NCI-H2107 (cell line): ENCODE data around the gene DUSP2.

Experiments
- DNase-seq: peaks from one replicate; lab custom pipeline; 2025; lab: John Stamatoyannopoulos, UW

Gene DUSP2, protein sequence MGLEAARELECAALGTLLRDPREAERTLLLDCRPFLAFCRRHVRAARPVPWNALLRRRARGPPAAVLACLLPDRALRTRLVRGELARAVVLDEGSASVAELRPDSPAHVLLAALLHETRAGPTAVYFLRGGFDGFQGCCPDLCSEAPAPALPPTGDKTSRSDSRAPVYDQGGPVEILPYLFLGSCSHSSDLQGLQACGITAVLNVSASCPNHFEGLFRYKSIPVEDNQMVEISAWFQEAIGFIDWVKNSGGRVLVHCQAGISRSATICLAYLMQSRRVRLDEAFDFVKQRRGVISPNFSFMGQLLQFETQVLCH

DNA sequence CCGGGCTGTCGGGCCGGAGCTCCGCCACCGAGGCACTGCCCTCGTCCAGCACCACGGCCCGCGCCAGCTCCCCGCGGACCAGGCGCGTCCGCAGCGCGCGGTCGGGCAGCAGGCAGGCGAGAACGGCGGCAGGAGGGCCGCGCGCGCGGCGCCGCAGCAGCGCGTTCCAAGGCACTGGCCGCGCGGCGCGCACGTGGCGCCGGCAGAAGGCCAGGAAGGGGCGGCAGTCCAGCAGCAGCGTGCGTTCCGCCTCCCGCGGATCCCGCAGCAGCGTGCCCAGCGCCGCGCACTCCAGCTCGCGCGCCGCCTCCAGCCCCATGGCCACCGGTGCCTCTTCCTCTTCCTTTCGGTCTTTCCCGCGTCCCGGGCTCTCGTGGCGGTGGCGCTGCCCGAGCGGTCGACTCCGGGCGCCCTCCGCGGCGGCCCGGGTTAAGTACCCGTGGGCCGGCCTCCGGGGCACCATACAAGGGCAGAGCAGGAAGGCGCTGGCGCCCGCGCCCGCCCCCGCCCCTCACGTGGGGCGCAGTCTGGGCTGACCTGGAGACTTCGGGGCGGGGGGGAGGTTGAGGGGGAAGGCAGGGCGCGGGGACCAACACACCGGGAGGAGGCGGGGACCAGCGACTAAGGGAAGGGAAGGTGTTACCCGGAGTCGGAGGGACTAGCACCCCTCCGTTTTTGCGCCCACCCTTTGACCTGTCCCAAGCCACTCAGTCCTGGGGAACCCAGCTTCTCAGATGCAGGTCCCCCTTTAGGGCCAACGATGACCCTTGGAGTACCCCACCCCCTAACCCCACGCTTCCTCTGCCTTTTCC, at the start of gene DUSP2:
DUSP2 (minus strand) TSS at position 405 of the 812 bp plus-strand sequence; CDS start at position 319, 86 bp downstream.
- no peak for DNase-seq

DNA sequence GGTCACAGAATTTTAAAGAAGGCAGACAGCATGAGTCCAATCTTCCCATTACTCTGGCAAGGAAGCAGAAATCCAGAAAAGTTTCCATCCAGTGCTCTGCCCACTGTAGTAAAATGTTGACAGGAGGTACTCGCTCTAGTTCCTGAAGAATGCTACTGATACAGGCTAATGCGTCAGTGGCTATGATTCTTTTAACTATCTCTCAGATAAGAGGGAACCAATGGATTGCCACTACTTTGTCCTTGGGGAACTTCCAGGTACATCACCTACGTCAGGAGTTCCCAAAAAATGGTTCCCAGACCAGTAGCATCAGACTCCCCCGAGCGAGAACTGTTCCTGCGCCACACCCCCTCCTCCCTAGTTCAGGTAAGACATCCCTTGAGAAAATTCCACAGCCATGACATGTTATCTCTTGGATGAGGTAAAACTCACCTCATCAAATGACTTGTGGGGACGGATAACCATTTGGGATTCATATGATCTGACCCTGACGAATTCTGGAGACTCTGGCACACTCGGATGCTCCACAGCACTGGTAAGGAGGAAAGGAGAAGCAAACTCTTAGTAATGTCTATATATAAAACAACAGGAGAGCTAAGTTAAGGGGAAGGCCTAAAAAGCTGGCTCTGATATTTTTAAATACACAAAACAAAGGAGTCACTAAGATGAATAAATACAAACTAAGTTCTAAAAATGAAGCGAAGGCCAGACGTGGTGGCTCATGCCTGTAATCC, 46.9 kb upstream of the DUSP2 start:
- DNase-seq: no peak

GRCh38 chr2:96188821-96189526, 43.7 kb upstream of the DUSP2 start:
- DNase-seq: no peak

DNA sequence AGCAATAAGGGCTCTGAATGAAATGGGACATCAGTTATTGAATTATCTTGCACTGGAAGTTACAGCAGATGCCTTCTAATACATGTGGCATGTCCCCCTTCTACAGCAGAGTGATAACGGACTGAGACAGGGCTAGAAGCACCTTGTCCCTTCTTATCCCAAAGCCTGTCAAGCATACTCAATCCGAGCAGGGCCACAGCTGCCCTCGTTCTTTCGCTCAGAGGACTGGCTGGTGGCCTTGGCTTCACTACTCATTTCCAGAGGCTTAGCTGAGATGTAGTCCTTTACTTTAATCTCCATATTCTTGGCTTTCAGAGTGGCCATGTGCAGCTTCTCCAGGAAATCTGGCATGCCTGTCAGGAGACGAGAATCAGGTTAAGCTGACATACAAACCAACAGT, 41.3 kb upstream of the DUSP2 start:
- DNase-seq: no peak

- no peak for DNase-seq
These were observed 40.3 kb upstream of the DUSP2 start for GRCh38 chr2:96185516-96185915.

DNA sequence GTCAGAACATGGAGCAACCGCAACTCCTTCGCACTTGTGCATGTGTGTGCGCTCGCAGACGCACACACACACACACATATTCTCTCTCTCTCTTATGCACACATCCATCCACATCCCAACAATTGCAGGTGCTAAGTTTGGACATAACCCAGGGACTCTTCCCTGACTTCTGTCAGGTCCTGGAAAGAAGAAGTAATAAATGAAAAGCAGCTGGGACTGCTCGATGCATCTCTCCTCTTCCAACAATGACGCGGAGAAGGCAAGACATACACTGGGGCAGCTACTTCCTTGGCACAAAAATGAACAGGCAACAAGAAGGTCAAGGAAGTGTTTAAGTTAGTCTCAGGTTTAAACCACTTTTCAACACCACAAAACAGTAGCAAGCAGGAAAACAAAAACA, 39.7 kb upstream of the DUSP2 start:
- no peak for DNase-seq

DNA sequence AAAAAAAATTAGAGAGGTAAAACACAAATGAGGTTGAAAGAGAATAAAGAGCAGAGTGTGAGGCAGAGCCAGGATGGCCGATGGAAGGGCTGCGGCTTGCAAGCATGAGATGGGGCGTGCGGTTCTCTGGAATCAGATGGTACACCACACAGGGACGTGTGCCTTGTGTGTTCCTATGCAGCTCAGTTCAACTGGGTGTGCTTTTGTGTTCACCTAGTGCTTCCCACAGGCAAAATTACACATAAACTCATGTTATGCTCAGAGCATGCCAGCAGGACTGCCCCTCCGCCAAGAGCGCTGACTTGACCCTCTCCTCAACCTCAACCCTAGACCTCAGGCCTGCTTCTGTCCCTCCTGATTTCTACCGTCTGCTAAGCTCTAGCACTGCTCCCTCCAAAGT, 38.9 kb upstream of the DUSP2 start:
- no peak for DNase-seq

DNA sequence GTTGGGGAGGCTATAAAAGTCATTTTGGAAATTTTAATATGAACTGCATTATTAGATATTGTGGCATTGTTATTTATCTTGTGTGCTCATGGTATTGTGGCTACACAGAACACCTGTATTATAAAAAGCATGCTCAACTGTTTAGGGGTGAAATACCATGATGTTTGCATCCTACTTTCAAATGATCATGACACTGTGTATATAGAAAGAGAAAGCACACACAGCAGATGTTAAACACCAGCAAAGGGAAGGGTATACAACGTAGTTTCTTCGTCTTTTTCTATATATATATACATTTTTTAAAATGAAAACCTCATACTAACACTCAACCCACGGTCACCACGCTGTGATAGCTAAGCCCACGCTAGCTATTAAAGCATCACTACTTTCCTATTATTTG, 36.3 kb upstream of the DUSP2 start:
- DNase-seq: no peak

DNA sequence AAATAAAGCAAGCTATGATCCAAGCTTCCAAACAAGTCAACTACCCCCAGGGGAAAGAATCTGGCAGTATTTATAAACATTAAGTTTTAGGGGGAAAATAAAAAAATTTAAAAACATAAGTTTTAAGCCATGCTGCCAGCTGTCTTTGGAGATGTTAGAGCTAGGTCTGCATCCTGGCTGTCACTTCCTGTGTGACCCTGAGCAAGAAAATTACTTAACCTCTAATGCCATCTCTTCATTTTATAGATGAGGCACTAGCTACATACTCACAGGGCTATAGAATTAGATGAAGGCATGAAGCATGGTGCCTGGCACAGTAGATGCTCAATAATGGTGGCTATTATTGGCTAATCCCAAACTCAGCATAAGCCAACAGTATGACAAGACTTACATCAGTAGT, 35.3 kb upstream of the DUSP2 start:
- DNase-seq: no peak

DNA sequence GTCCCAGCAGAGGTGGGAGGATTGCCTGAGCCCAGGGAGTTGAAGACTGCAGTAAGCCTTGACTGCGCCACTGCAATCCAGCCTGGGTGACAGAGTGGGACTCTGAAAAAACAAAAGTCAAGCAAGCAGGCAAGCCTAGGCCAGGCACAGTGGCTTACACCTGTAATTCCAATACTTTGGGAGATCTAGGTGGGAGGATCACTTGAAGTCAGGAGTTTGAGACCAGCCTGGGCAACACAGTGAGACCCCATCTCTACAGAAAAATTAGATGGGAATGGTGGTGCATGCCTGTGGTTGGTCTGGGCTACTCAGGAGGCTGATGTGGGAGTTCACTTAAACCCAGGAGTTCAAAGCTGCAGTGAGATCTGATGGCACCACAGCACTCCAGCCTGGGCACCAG, 34.8 kb upstream of the DUSP2 start:
- DNase-seq: no peak

DNA sequence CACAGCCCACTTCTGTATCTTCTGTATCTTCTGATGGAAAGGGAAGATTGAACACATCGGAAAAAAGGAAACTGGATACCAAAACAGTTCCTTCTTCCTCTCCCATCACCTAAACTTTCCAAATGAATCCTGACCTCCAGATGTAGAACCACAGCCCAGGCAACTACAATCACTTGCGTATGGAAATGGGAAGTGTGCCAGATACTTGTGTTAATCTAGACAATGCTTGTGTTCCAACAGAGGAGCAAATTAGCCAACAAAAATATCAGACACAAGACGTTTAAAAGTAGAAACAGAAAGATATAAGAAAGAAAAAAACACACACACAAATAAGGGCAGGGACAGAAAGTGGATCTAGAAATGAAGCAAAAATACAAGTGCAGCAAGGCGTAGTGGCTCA, 31.4 kb upstream of the DUSP2 start:
- no peak for DNase-seq

- DNase-seq: no peak
These were observed 30.7 kb upstream of the DUSP2 start for GRCh38 chr2:96175951-96176350.

- DNase-seq: peak; percentile 54
These were observed 29.3 kb upstream of the DUSP2 start for GRCh38 chr2:96174251-96175144.

DNA sequence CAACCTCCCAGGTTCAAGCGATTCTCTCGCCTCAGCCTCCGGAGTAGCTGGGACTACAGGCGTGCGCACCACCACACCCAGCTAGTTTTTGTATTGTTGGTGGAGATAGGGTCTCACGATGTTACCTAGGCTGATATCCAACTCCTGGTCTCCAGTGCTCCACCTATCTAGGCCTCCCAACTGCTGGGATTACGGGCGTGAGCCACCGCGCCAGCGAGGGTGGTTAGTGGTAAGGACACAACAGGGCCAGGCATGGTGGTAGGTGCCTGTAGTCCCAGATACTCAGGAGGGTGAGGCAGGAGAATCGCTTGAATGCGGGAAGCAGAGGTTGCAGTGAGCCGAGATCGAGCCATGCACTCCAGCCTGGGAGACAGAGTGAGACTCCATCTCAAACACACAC, 26.6 kb upstream of the DUSP2 start:
- DNase-seq: no peak

GRCh38 chr2:96170626-96171025, 25.4 kb upstream of the DUSP2 start:
- no peak for DNase-seq

DNA sequence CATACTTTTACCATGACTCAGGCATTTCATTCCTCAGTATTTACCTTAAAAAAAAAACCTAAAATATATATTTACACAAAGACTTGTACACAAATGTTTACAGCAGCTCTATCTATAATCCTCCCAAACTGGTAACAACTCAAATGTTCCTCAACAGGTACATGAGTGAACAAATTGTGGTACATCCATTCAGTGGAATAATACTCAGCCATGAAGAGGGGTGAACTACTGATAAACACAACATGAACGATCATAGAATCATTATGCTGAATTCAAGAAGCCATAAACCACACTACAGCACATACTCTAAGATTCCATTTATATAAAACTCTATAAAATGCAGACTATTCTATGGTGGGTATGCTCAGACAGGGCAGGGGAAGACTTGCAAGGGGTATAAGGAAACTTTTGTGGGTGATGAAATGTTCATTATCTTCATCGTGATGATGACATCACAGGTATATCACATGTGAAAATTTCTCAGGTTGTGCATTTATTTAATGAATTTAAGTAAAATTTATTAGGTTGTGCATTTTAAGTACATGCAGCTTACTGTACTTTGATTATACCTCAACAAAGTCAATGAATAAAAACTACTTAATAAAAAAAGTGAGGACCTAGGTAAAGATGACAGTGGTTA, 24.7 kb upstream of the DUSP2 start:
- no peak for DNase-seq

DNA sequence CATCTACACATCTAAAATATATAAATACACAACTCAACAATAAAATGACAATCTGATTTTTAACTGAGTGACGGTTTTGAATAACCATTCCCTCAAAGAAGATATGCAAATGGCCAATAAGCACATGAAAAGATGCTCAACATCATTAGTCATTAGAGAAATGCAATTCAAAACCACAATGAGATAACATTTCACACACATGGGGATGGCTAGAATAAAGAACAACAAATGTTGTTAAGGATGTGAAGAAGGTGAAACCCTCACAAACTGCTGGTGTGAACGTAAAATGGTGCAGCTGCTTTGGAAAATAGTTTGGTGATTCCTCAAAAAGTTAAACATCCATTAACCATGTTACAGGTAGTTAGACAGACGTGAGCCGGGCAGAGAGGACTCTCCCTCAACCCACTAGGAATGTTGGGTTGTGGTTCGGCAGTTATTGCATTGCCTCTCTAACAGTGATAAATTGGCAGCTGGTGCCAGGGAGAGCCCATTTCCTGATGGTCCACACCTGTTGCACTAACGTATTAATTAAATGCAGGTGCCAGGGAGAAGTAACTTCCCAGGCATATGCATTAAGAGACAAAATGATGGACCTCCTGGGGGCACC, 22.3 kb upstream of the DUSP2 start:
- DNase-seq: no peak

DNA sequence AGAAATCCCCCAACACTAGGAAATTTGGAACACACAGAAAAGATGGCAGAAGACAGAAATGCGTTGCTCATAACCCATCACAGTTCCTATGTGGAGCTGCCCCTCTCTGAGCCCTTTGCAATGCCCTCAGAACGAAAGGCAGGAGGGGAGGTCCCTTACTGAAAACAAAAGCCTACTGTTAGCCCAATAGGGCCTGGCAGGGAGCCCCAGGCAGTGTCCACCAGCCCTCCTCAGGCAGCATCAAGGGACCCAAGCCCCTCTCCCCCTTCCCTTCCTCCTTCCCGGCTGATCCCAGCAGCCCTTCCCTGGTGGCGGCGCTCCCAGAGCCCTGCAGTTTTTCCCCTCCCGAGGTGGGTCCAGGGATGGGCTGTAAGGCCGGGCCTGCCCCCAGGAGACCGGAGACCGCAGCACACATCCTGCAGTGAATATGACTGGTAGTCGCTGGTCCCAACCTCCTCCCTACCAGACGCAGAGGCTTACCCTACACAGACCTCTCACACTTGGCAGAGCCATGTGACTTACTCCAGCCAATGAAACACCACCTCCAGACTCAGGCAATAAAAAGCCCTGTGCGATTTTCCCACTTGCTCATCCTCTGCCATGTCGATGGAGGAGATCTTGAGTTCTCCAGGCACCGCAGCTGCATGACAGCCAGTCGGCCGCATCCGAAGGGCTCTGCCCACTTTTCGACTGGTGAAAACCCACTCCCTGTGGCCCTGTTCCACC, 19.4 kb upstream of the DUSP2 start:
- no peak for DNase-seq

- no peak for DNase-seq
These were observed 18.7 kb upstream of the DUSP2 start for GRCh38 chr2:96163768-96164429.
